H1 (cell line): ENCODE results near the gene AOPEP.

ENCODE experiments used
- CTCF ChIP-seq, 3 experiments: IDR thresholded peaks; 1 replicate in 2 of 3; 2 replicates in 1 of 3; pipeline versions ENCODE4 v1.5.1 to v1.6.1; 2011; ENCODE audit warnings: low read length in 3 of 3, mild to moderate bottlenecking in 3 of 3, inconsistent platforms in 2 of 3, low read depth in 1 of 3, moderate library complexity in 1 of 3; ENCODE audit not compliant: insufficient read depth in 1 of 3; ENCODE audit errors: control extremely low read depth in 1 of 3
- EP300 ChIP-seq, 2 experiments: IDR thresholded peaks; 1 replicate in 1 of 2; 2 replicates in 1 of 2; pipeline ENCODE4 v1.6.1; 2011 to 2012; ENCODE audit warnings: low read depth in 2 of 2, low read length in 2 of 2, mild to moderate bottlenecking in 2 of 2, borderline replicate concordance in 1 of 2, inconsistent platforms in 1 of 2, moderate library complexity in 1 of 2
- HDAC6 ChIP-seq: IDR thresholded peaks from one replicate; pipeline ENCODE4 v1.7.1; 2012; ENCODE audit warnings: low read depth, mild to moderate bottlenecking, inconsistent platforms, low read length, moderate library complexity
- JUN ChIP-seq: IDR thresholded peaks from 2 replicates; pipeline ENCODE4 v1.6.1; 2011; ENCODE audit warnings: low read depth, mild to moderate bottlenecking, improper control_type of control experiment, low read length
- NRF1 ChIP-seq: IDR thresholded peaks from 2 replicates; pipeline ENCODE4 v1.6.1; 2011; ENCODE audit warnings: mild to moderate bottlenecking, low read depth, low read length, improper control_type of control experiment
- POLR2A ChIP-seq, 2 experiments: IDR thresholded peaks; 1 replicate in 1 of 2; 2 replicates in 1 of 2; pipeline ENCODE4 v1.6.1; 2011; ENCODE audit warnings: low read depth in 2 of 2, low read length in 2 of 2, mild to moderate bottlenecking in 2 of 2; ENCODE audit errors: control extremely low read depth in 1 of 2
- RAD21 ChIP-seq, 2 experiments: IDR thresholded peaks in 1 of 2; conservative IDR thresholded peaks in 1 of 2; 2 replicates each; pipeline ENCODE4 v1.6.1; 2011; ENCODE audit warnings: low read depth in 2 of 2, low read length in 2 of 2, improper control_type of control experiment in 1 of 2, inconsistent platforms in 1 of 2, mild to moderate bottlenecking in 1 of 2, moderate library complexity in 1 of 2
- RNF2 ChIP-seq: fragments of 200-900, 300-1000 bp; sonication (generic); IDR thresholded peaks from 2 replicates; pipeline ENCODE4 v1.7.1; 2016; ENCODE audit warnings: borderline replicate concordance, low read depth, mild to moderate bottlenecking, antibody characterized with exemption, low read length; ENCODE audit not compliant: poor library complexity, severe bottlenecking; ENCODE audit errors: missing control alignments
- TAF1 ChIP-seq: IDR thresholded peaks from 2 replicates; pipeline ENCODE4 v1.6.1; 2011; ENCODE audit warnings: mild to moderate bottlenecking, low read depth, low read length

- TF ChIP-seq TAF1 = no peak
- no peak for TF ChIP-seq RAD21 (IDR thresholded peaks at IDR 0.05 in 1 of 2, conservative IDR thresholded peaks at IDR 0.05 in 1 of 2; ENCODE audit: low read depth in 2 of 2, low read length in 2 of 2)
- no peak for TF ChIP-seq JUN
- no peak for TF ChIP-seq CTCF (IDR thresholded peaks at IDR 0.05; ENCODE audit: control extremely low read depth in 1 of 3, insufficient read depth in 1 of 3, low read depth in 1 of 3, low read length in 3 of 3)
- no peak for TF ChIP-seq POLR2A (IDR thresholded peaks at IDR 0.05; ENCODE audit: control extremely low read depth in 1 of 2, low read depth in 2 of 2, low read length in 2 of 2)
- no peak for TF ChIP-seq RNF2
- TF ChIP-seq HDAC6 = no peak
- TF ChIP-seq NRF1 = no peak
- TF ChIP-seq EP300 (IDR thresholded peaks at IDR 0.05; ENCODE audit: borderline replicate concordance in 1 of 2, low read depth in 2 of 2, low read length in 2 of 2) = no peak
These were observed 394.4 kb downstream of the AOPEP start for GRCh38 chr9:95120781-95121370.
